K562 (cell line): ENCODE data around the gene ELAVL3. TPM values are rescaled to one million over a fixed set of nuclear protein-coding genes. Genes with fewer than 3 reads are reported as not detected.
A peak's percentile ranks its signal among the peaks of the same experiment; 100 is the strongest.

Source experiments
- CBX3 ChIP-seq, 2 experiments: IDR thresholded peaks; 1 replicate in 1 of 2; 2 replicates in 1 of 2; pipeline ENCODE4 v1.6.1; 2012; ENCODE audit warnings: inconsistent platforms in 2 of 2, low read length in 2 of 2, borderline replicate concordance in 1 of 2, control low read depth in 1 of 2
- CXXC5 ChIP-seq: fragments of 250-450 bp; sonication (Bioruptor Pico); IDR thresholded peaks from 2 replicates; pipeline ENCODE4 v1.8.0; 2022; ENCODE audit warnings: inconsistent platforms, mild to moderate bottlenecking, moderate library complexity
- FOSL1 ChIP-seq: fragments of 200-800 bp; sonication (Bioruptor generic); conservative IDR thresholded peaks from 2 replicates; pipeline ENCODE4 v1.6.1; 2016; ENCODE audit warnings: missing genetic modification characterization, missing compliant biosample characterization
- FOXJ2 ChIP-seq: fragments of 200-800 bp; sonication (Bioruptor generic); IDR thresholded peaks from 2 replicates; pipeline ENCODE4 v1.6.1; 2016; ENCODE audit warnings: missing genetic modification characterization, missing compliant biosample characterization
- HNRNPL ChIP-seq: fragments of 200-400 bp; formaldehyde crosslinking; IDR thresholded peaks from 2 replicates; pipeline ENCODE4 v1.6.1; 2017; ENCODE audit warnings: low read depth, mild to moderate bottlenecking, low read length
- MCM7 ChIP-seq, 2 experiments: fragments of 450-650 bp; IDR thresholded peaks; 2 replicates each; pipeline ENCODE4 v1.6.1; 2016 to 2018
- MEIS2 ChIP-seq: fragments of 450-650 bp; IDR thresholded peaks from 2 replicates; pipeline ENCODE4 v1.6.1; 2014; ENCODE audit warnings: mild to moderate bottlenecking; ENCODE audit not compliant: partially characterized antibody
- POU5F1 ChIP-seq: fragments of 150-350 bp; IDR thresholded peaks from 2 replicates; pipeline ENCODE4 v1.6.1; 2014; ENCODE audit warnings: borderline replicate concordance, low read length, low read depth, mild to moderate bottlenecking; ENCODE audit not compliant: partially characterized antibody
- RBM34 ChIP-seq: fragments of 200-400 bp; formaldehyde crosslinking; IDR thresholded peaks from 2 replicates; pipeline ENCODE4 v1.6.1; 2018; ENCODE audit warnings: low read length, borderline replicate concordance; ENCODE audit not compliant: insufficient read depth
- SMAD3 ChIP-seq: fragments of 450-650 bp; formaldehyde crosslinking; conservative IDR thresholded peaks from 2 replicates; pipeline ENCODE4 v1.4.0; 2020; ENCODE audit warnings: mild to moderate bottlenecking
- SNAPC5 ChIP-seq: fragments of 250-450 bp; sonication (Bioruptor Pico); IDR thresholded peaks from 2 replicates; pipeline ENCODE4 v1.8.0; 2021; ENCODE audit warnings: moderate library complexity, mild to moderate bottlenecking, inconsistent platforms
- TRIM28 ChIP-seq: fragments of 450-650 bp; IDR thresholded peaks from 2 replicates; pipeline ENCODE4 v1.6.1; 2017
- ZBED1 ChIP-seq: IDR thresholded peaks from 2 replicates; pipeline ENCODE4 v1.6.1; 2014
- ZNF740 ChIP-seq, 3 experiments: fragments of 200-800 bp in 1 of 3; sonication (Bioruptor generic) in 1 of 3; sonication (generic) in 1 of 3; formaldehyde crosslinking in 1 of 3; IDR thresholded peaks; 2 replicates each; pipeline versions ENCODE4 v1.6.1 to v1.8.0; 2016 to 2022; ENCODE audit warnings: mild to moderate bottlenecking in 2 of 3, missing compliant biosample characterization in 2 of 3, missing genetic modification characterization in 2 of 3, missing genetic modification reagents in 1 of 3
- polyA plus RNA-seq, 8 experiments: library from polyadenylated mRNA; depleted of rRNA in 4 of 8; stranded (reverse) in 5 of 8; unstranded in 3 of 8; fragments of >200 nt; fragmentation: Nextera tagmentation in 2 of 8; fragmentation: Illumina TruSeq in 1 of 8; extraction: Ambion mirVana in 2 of 8; extraction: Trizol in 1 of 8; gene quantifications; 2 replicates each; pipeline versions ENCODE4 v1.2.1 to v1.2.3, GENCODE V29; 2011 to 2014; ENCODE audit warnings: inconsistent platforms in 1 of 8, missing spikeins in 1 of 8
- total RNA-seq, 7 experiments: library from RNA; depleted of rRNA in 6 of 7; stranded (reverse); fragments of >200 nt in 6 of 7; fragmentation: Illumina TruSeq in 2 of 7; extraction: Trizol in 2 of 7; gene quantifications; 2 replicates each; pipeline versions ENCODE4 v1.2.1 to v1.2.3, GENCODE V29; 2011 to 2021; ENCODE audit warnings: low replicate concordance in 1 of 7
- TF ChIP-seq, protein P1 (sequence below): fragments of 250-450 bp; sonication (Bioruptor Pico); IDR thresholded peaks from 2 replicates; pipeline ENCODE4 v1.4.0; 2020; ENCODE audit warnings: mild to moderate bottlenecking
- TF ChIP-seq, protein P2 (sequence below): sonication (generic); IDR thresholded peaks from 2 replicates; pipeline ENCODE4 v1.6.1; 2016
- TF ChIP-seq, protein P3 (sequence below), 2 experiments: IDR thresholded peaks; 2 replicates each; pipeline ENCODE4 v1.6.1; 2011; ENCODE audit warnings: borderline replicate concordance in 1 of 2, control low read depth in 1 of 2, low read depth in 1 of 2, low read length in 1 of 2, mild to moderate bottlenecking in 1 of 2, mixed read lengths in 1 of 2, moderate library complexity in 1 of 2; ENCODE audit not compliant: insufficient read depth in 1 of 2, insufficient read length in 1 of 2, poor library complexity in 1 of 2, severe bottlenecking in 1 of 2; ENCODE audit errors: extremely low read depth in 1 of 2
- TF ChIP-seq, protein P4 (sequence below): fragments of 250-450 bp; sonication (Bioruptor Pico); IDR thresholded peaks from 2 replicates; pipeline ENCODE4 v1.8.0; 2021; ENCODE audit warnings: borderline replicate concordance, mild to moderate bottlenecking, moderate library complexity; ENCODE audit not compliant: poor library complexity, severe bottlenecking

Gene ELAVL3
- total and polyA plus RNA-seq, 9 of the 15 experiments (the other 6 are each of a cell fraction or from before 2014, with no cell fraction given), result not detected

- TF ChIP-seq CXXC5 (CRISPR knock-in tag) (peak; percentile 89), MEIS2 (peak; percentile 85), ZNF740 (CRISPR knock-in tag; IDR thresholded peaks at IDR 0.05) (peak; percentile 98), ZNF740 (tag; IDR thresholded peaks at IDR 0.05) (peak in 1 of 2 experiments; percentile 93; a peak in 2 of 4 replicates), SMAD3 (CRISPR knock-in tag) (0 out of 2 replicates have a peak, but pooled peaks have one; percentile 8), CBX3 (IDR thresholded peaks at IDR 0.05; ENCODE audit: borderline replicate concordance in 1 of 2, low read length in 2 of 2) (no peak), RBM34 (0 out of 2 replicates have a peak, but pooled peaks have one; percentile 56), SNAPC5 (no peak), MCM7 (IDR thresholded peaks at IDR 0.05) (no peak), POU5F1 (peak; percentile 62), FOXJ2 (no peak), HNRNPL (no peak), TRIM28 (no peak), FOSL1 (tag) (peak; percentile 54), ZBED1 (peak; percentile 18; the same call in 1 of the 2 replicates)
- TF ChIP-seq, protein P1, sequence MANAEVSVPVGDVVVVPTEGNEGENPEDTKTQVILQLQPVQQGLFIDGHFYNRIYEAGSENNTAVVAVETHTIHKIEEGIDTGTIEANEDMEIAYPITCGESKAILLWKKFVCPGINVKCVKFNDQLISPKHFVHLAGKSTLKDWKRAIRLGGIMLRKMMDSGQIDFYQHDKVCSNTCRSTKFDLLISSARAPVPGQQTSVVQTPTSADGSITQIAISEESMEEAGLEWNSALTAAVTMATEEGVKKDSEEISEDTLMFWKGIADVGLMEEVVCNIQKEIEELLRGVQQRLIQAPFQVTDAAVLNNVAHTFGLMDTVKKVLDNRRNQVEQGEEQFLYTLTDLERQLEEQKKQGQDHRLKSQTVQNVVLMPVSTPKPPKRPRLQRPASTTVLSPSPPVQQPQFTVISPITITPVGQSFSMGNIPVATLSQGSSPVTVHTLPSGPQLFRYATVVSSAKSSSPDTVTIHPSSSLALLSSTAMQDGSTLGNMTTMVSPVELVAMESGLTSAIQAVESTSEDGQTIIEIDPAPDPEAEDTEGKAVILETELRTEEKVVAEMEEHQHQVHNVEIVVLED, result peak; percentile 31; the same call in 1 of the 2 replicates
- TF ChIP-seq, protein P2, sequence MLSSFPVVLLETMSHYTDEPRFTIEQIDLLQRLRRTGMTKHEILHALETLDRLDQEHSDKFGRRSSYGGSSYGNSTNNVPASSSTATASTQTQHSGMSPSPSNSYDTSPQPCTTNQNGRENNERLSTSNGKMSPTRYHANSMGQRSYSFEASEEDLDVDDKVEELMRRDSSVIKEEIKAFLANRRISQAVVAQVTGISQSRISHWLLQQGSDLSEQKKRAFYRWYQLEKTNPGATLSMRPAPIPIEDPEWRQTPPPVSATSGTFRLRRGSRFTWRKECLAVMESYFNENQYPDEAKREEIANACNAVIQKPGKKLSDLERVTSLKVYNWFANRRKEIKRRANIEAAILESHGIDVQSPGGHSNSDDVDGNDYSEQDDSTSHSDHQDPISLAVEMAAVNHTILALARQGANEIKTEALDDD, result no peak
- TF ChIP-seq, protein P3, sequence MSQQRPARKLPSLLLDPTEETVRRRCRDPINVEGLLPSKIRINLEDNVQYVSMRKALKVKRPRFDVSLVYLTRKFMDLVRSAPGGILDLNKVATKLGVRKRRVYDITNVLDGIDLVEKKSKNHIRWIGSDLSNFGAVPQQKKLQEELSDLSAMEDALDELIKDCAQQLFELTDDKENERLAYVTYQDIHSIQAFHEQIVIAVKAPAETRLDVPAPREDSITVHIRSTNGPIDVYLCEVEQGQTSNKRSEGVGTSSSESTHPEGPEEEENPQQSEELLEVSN (IDR thresholded peaks at IDR 0.05; ENCODE audit: borderline replicate concordance in 1 of 2, extremely low read depth in 1 of 2, insufficient read depth in 1 of 2, insufficient read length in 1 of 2, low read depth in 1 of 2, low read length in 1 of 2, poor library complexity in 1 of 2, severe bottlenecking in 1 of 2), result peak in 1 of 2 experiments; percentile 30
- TF ChIP-seq, protein P4, sequence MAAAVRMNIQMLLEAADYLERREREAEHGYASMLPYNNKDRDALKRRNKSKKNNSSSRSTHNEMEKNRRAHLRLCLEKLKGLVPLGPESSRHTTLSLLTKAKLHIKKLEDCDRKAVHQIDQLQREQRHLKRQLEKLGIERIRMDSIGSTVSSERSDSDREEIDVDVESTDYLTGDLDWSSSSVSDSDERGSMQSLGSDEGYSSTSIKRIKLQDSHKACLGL (CRISPR knock-in tag), result no peak
These were observed 24.8 kb upstream of the ELAVL3 start, which contains the start of gene ZNF653 (continued) for GRCh38 chr19:11505504-11506100.
